ENCODE results near the gene ADAMTS14. TPM values are rescaled to one million over a fixed set of nuclear protein-coding genes. Genes with fewer than 3 reads are reported as not detected.
"Not testable (repeated sequence)": the region's sequence is repeated elsewhere in the genome, so short reads cannot be mapped to it uniquely, and the experiment has no call there.

ADAMTS14 gene
- total RNA-seq = 0.64 TPM

GRCh38 chr10:70672165-70673042 lies at the start of gene ADAMTS14:
ADAMTS14 (plus strand) TSS chr10:70672506; CDS start chr10:70672803, 297 bp downstream.
- peak; percentile 33 for ATAC-seq

GRCh38 chr10:70622541-70622940 lies 49.8 kb upstream of the ADAMTS14 start:
- peak; percentile 12 for ATAC-seq

- no peak for ATAC-seq
These were observed 49.1 kb upstream of the ADAMTS14 start for GRCh38 chr10:70622981-70623844.

GRCh38 chr10:70626056-70626455 lies 46.2 kb upstream of the ADAMTS14 start:
- no peak for ATAC-seq

GRCh38 chr10:70629338-70629737 lies 43.0 kb upstream of the ADAMTS14 start:
- ATAC-seq = no peak

- not testable (repeated sequence) for ATAC-seq
These were observed 40.6 kb upstream of the ADAMTS14 start for GRCh38 chr10:70631735-70632134.

- peak; percentile 100 for ATAC-seq
These were observed 38.3 kb upstream of the ADAMTS14 start for GRCh38 chr10:70634011-70634410.

- peak; percentile 61 for ATAC-seq
These were observed 37.8 kb upstream of the ADAMTS14 start for GRCh38 chr10:70634515-70634914.

- ATAC-seq = not testable (repeated sequence)
These were observed 32.5 kb upstream of the ADAMTS14 start for GRCh38 chr10:70639640-70640383.

GRCh38 chr10:70643272-70643671 lies 29.0 kb upstream of the ADAMTS14 start:
- ATAC-seq = not testable (repeated sequence)

GRCh38 chr10:70644959-70645358 lies 27.3 kb upstream of the ADAMTS14 start:
- ATAC-seq = not testable (repeated sequence)

- ATAC-seq = no peak
These were observed 25.2 kb upstream of the ADAMTS14 start for GRCh38 chr10:70647086-70647485.

- ATAC-seq = no peak
These were observed 23.9 kb upstream of the ADAMTS14 start for GRCh38 chr10:70648427-70648826.

GRCh38 chr10:70649526-70649925 lies 22.8 kb upstream of the ADAMTS14 start:
- ATAC-seq = peak; percentile 95

- ATAC-seq = no peak
These were observed 22.2 kb upstream of the ADAMTS14 start for GRCh38 chr10:70650104-70650503.

- no peak for ATAC-seq
These were observed 21.6 kb upstream of the ADAMTS14 start for GRCh38 chr10:70650718-70651117.

- ATAC-seq = no peak
These were observed 20.6 kb upstream of the ADAMTS14 start for GRCh38 chr10:70651661-70652060.

- ATAC-seq = peak; percentile 28
These were observed 19.3 kb upstream of the ADAMTS14 start for GRCh38 chr10:70652761-70653657.

GRCh38 chr10:70655316-70655715 lies 17.0 kb upstream of the ADAMTS14 start:
- no peak for ATAC-seq

GRCh38 chr10:70656489-70656888 lies 15.8 kb upstream of the ADAMTS14 start:
- ATAC-seq = peak; percentile 92

GRCh38 chr10:70657041-70657440 lies 15.3 kb upstream of the ADAMTS14 start:
- ATAC-seq = no peak

Measured in esophagus mucosa (tissue), 1 donor.